Activated CD4-positive, alpha-beta T cell treated with anti-CD3 and anti-CD28 coated beads, Interleukin-2, amount 50 U/mL, for 1 hour (primary cell): ENCODE measurements around the gene ZMIZ1.

ENCODE experiments used
- DNase-seq: peaks from one replicate; pipeline ENCODE4 v3.0.0-alpha.2; 2020

ZMIZ1 gene

DNA sequence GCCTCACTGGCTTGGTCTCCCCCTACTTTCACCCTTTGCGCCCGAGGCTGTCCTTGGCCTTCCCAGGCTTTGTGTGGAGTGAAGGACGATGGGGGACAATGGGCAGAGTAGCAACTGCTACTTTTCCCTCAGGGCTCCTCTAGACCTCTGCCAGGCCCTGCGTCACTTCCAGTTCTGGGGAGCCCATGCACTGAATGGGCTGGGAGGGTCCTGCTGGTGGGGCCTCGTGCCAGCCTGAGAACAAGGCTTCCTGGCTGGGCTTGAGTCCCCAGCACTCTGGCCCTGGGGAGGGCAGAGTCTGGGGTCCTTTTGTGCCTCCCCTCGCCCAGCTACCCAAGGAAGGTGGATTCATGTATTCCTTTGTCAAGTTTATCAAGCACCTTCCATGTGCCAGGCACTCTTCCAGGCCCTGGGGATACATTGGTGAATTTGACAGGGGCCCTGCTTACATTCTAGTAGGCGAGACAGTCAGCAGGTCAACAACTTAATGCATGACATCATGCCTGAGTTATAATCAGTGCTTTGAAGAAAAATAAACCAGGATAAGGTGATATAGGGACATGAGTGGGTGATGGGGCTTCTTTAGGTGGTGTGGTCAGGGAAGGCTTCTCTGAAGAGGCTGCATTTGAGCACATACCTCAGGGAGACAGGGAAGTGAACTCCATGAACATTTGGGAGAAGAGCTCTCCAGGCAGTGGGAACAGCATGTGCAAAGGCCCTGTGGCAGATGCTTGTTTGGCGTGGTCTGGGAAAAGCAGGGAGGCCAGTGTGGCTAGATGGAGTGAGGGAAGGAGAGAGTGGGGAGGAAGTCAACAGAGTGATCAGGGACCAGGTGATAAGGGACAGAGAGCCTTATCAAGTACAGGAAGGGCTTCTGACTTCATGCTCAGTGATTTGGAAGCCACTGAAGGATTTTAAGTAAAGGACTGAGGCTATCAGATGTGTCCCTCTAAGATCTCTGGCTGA is 14.1 kb downstream of the ZMIZ1 start:
- DNase-seq, result no peak

DNA sequence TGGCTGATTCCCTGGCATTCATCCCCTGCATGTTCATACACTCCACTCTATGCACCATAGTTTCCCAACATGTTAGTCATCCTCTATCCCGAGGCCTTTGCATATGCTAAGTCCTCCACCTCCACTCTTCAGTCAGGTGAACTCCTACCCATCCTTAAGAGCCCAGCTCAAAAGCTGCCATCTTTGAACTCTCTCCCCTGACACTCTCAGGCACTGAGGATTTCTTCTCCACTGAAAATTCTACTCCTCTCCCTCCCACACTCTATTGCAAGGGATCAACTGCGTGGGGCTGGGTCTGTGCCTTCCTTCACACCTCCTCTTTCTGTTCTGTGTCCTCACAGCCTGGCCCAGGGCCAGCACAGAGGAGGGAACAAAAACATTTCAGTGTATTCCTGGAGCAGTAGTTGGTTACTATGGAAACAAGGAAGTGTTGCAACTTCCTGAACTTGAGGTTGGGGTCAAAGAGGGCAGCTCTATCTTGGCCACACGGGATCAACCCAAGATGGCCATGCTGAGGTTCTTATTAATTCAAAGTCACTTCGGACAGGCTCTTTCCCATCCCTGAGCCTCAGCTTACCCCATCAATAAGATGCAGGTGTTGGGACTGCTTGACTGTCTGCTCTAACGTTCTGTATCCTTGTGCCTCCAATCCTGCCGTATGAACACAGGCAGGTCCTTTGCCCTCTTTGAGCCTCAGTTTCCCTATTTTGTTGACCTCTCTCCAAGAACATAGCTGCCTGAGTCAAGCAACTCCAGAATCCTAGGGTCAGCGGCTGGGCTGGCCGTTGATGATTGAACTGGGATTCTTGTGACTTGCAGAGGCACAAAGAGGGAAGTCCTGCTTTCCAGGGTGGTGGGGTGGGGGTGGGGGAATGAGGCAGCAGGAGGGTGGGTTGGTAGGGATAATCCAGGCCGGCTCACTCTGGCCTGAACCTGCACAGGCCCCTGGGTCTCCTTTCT is 15.5 kb downstream of the ZMIZ1 start:
- no peak for DNase-seq

DNA sequence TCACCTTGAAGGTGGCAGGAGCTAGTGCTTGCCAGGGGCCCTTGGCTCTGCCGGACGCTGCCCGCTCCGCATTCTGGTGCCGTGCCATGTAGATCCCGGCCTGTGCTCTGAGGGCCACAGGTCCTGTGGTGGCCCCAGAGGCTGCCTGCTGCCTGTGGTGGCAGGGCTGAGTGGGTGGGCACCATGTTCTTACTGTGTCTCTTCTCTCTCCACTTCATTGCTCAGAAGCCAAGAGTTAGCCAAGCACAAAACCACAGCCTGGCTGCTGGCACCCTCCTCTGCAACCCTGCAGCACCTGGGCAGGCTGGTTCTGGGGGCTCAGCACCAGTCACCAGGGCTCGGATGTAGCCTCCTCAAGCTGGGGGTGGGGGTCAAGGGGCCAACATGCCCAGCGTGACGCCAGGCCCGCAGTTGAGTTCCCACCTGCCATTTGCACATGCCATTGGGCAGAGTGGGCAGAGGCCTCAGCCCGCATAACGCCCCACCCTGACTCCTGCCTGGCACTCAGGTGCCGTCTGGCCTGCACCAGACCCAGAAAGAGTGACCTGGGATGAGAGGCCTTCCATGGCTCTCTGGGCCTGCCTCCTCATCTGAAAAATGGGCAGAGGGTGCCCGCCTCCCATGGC is 16.3 kb downstream of the ZMIZ1 start:
- no peak for DNase-seq

DNA sequence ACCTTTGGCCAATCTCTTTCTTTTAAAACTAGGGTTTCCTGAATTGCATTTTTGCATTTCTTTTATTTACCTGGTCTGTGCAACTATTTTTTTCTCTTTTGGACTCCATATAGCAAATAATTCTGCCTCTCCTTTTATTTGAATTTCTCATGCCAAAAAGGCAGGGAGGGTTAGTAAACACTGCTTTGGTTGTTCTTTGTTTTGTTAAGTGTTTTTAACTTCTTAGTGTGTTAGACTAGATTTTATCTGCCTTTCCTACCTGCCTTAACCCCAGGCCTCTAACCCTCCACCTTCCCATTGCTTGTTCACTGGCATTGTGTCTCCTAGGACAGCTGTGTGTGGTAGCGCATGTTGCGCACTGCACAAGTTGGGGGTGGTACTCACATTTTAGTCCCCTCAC is 18.1 kb downstream of the ZMIZ1 start:
- no peak for DNase-seq

DNA sequence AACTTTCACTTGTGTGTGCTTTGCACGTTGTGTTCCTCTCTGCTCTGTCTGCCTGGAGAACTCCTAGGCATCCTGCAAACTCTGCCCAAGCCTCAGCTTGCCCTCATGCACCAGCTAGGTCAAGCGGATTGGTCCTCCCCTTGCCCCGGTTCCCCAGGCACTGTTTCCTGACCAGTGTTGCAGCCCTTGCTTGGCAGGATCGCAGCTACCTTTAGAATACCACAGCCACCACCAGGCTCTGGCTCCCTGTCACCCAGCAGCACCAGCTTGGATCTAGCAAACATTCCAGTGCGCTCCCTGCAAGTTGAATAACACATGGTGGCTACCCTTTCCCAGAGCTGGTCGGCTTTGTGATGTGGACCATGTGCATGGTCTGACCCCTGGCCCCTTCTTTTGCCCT is 19.0 kb downstream of the ZMIZ1 start:
- no peak for DNase-seq

DNA sequence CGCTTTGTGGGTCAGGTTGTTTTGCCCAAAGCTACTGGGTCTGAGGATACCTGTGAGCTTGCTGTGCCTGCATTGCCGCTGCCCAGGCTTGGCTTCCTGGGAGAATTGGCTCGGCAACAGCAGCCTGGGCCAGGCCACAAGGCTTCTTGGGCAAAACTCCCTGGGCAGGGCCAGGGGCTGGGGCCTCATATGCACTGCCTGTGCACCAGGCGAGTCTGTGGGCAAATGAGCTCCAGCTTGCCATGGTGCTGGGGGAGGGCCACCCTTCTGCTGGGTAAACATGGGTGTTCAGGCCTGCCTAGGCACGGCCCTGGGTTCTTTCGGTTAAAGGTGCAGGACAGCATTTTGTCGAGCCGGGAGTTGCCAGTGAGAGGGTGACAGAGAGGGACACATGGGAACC is 19.4 kb downstream of the ZMIZ1 start:
- DNase-seq, result no peak

DNA sequence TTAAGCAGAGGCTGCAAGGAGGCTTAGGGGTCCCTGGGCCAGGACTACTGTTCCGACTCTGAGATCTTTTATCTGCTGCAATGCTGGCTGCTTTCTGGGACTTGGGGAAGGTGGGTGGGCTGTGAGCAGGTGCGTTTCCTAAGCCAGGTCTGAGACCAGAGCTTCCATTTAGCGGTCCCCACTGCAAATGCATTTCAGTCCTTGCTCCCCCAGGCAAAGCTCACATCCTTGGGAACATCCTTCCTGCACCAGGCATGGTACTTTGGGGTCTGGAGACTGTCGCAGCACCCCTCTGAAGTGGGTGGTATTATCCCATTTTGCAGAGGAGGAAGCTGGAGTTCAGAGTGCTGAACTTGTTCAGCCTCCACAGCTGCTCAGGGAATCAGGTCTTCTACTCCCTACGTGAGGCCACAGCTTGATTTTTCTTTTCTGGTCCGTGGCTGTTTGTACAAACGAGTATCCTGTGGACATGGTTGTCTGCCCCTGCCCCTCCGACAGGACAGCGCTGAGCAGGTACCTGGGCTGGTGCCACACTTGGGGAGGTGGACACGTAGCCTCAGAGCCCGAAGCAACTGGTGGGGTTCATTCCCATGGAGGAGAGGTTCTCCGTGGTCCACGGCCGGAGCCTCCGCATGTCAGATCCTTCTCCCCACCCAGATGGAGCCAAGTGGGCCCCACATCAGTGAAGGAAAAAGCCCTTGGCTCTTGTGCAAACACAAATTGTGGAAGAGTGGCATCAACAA is 20.0 kb downstream of the ZMIZ1 start:
- no peak for DNase-seq

DNA sequence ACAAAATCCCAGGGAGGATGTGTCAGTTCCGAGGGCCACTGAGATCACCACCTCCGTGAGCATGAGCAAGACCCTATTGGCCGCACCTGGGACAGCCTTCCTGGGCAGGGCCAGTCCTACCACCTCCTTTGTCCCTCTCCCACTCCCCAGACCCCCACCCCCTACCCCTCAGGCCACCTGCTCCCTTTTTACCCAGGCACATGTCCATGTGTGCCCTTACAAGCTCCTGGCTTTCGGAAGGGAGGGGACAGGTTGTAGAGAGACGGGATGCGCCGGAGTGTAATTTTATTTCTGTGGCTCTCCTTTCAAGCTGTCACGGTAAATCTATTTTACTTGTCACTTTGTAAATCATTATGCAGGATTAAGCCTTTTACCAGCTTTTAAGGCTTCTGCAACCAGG is 20.9 kb downstream of the ZMIZ1 start:
- no peak for DNase-seq

DNA sequence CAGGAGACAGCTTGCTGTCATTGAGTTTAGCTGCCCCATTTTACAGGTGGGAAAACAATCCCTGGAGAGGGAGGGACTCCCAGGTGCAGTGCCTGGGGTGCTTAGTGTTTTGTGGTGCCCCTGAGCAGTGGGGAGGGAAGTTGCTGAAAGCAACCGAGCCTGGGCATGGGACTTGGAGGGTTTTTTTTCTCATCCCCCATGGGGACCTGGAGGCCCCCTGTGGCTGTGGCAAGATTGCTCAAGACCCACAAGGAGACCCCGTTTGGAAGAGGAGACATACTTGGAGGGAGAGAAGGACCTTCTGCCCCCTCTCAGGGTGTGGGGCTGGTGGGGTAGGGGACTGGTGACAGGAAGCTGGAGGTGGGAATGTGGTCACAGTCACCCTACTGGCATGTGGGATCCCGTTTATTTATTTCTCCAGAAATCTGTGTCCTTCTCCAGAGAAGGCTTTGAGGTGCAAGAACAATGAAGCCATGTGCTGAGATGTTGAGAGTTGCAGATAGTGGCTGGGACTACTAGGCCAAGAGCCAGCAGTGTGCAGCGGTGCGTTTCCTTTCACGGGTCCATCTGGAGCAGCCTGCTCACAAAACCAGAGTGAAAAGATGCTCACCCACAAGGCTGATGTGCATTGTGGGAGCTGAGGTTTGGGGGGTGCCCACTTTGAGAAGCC is 21.5 kb downstream of the ZMIZ1 start:
- DNase-seq, result no peak

DNA sequence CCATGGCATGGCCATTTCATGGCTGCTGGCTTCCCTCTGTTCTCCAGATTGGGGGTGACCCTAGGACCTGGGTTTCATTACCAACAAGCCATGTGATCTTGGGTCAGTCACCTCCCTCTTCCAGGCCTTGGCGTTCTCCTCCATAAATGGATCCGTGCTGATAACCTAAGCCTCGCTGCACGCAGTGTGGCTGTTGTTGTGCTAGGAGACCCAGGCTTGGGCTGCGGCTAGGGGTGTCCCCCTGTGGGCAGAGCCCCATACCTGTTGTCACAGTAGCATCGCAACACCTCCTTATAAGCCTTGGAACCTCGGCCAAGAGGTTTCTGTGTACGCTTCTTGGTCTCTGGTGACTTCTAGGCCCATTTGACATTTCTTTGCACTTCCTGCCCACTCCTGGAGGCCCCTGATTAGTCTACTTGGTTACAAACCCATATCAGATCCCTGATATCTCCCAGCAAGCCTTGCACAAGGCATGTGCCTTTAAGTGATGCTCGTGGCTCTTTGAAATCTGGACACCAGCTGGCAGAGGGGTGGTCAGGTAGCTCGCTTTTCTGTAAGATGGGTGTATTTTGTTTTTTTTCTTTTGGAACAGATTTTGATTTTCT is 23.6 kb downstream of the ZMIZ1 start:
- no peak for DNase-seq

DNA sequence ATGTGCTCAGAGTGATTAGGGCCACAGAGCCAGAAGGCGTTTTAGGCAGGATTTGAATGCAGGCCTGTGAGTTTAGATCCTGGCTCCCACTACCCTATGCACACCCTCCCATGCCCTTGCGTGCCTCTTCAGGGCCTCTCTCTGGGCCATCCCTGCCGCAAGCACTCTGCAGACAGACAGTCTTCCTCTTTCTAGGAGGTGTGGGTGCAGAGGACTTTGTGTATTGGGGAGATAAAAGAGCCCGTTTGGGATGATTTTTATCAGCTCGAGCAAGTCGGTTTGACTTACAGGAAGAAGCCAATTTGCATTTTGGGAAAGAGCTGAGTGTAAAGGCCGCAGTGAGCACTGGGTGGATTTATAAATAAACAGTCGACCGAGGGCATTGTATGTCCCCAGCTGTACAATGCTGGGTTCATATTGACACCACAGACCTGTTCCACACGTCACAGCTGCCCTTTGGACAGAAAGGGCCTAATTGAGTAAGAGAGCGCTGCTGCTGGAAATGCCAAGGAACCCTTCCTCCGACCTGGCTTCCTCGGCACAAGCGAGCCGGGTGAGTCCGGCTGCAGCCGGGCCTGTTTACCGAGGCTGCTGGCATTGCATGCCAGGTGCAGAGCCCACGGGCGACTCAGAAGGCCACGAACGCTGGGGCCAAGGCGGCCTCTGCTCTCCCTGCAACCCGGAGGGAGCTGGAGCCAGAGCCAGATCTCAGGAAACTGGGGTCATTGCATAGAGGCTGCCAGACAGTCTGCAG is 25.1 kb downstream of the ZMIZ1 start:
- DNase-seq, result no peak

DNA sequence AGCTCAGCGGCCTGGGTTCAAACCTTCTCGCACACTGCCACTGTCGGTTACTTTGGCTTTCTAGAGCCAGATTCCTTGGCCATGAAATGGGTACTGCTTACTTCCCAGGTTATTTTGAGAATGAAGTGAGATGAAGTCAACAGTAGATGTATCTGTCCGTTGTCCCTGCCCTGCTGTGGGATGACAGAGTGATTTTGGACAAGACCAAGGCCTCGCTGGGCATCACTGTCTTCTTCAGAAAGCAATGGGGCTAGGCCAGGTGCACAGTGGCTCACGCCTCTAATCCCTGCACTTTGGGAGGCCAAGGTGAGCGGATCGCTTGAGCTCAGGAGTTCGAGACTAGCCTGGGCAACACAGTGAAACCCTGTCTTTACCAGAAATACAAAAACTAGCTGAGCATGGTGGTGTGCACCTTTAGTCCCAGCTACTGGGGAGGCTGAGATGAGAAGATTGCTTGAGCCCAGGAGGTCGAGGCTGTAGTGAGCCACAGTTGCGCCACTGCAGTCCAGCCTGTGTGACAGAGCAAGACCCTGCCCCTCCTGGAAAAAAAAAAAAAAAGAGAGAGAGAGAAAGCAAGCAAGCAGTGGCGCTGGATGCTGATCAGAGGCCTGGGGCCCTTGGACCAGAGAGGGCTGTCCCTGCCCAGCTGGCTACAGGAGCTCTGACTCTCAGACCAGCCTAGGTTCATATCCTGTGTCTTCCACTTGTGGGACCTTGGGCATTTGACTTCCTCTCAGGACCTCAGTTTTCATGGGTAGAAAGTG is 25.8 kb downstream of the ZMIZ1 start:
- no peak for DNase-seq

DNA sequence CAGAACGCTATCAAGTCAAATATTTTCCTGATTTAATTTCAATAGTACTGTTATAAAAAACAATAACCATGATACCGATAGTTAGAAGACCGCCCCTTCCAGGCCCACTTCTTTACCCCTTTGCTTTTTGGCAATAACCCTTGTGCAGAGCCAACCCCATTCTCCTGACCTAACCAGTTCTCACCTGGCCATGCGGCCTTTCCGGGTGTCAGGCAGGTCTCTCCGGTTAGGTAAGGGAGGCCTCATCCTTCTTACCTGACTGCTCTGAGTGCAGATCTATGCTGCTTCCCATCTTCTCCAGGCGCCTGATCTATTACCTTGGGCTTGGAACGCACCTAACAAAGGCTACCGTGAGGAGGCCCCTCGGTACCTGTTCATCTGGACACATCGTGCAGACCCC is 26.6 kb downstream of the ZMIZ1 start:
- no peak for DNase-seq

DNA sequence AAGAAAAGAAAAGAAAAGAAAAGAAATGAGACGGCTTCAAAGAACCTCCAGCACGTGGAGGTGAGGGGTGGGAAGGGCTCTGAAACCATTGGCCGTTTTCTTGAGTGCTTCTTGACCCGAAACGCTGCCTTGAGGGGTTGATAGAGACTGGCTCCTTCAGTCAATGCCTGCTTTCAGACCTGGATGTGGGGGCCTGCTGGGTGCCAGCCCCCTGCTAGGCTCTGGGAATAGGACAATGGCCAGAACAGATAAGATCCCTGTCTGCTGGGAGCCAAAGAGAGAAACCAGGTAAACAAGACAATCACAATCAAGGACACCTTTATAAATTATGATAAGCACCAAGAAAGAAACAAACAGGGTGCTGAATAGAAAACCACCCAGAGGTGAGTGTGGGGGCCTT is 27.7 kb downstream of the ZMIZ1 start:
- DNase-seq, result no peak

DNA sequence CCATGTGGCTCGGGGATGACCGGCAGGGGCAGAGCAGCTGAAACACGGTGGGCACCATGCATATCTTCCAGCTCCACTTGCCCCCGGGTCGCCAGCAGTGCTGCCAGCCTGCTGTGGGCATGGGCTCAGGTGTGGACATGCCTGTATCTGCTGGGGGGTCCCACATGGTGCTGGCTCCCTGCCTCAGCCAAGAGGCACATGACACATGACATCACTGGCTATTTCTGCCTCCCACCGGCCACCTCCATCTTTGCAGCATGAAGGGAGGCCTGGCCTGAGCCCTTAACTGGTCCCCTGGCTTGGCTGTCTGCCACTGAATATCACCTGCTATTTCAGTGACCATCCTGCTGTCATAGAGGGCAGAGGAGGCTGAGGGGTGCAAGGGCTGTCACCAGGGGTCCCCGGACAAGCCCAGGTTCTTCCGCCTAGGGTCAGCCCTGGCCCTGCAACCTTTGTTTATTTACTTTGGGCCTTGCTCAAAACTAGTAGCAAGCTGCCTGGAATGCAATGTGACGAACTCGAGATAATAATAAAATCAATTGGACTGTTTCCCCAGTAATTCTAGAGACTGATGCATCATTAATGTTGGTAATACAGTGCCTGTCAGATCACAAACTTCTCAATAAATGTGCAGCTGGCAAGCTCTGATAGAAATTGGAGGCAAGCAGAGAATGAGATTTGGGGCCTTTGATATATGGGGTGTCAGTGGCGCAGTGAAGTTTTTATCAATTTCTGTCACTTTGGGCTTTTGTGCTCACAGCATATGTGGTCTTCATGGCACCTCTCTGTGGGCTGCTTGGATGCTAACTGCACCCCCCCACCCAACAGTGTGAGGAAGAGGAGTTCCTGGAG is 28.5 kb downstream of the ZMIZ1 start:
- no peak for DNase-seq

DNA sequence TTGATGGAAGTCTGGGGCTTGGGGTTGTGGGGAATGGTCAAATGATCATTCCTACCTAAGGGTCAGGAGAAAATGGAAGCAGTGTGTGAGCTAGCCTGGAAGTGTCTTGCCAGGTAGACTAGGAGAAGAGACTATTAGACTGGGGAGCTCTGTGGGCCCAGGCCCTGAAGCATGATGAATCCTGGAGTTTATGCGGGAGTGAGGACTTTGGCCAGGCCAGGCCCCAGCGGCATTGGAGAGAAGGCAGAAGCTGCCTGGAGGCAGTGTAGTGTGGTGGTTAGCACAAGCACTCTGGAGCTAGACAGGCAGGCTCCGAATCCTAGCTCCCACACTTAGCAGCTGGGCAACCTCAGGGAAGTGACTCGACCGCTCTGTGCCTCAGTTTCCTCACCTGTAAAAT is 29.3 kb downstream of the ZMIZ1 start:
- DNase-seq, result no peak

DNA sequence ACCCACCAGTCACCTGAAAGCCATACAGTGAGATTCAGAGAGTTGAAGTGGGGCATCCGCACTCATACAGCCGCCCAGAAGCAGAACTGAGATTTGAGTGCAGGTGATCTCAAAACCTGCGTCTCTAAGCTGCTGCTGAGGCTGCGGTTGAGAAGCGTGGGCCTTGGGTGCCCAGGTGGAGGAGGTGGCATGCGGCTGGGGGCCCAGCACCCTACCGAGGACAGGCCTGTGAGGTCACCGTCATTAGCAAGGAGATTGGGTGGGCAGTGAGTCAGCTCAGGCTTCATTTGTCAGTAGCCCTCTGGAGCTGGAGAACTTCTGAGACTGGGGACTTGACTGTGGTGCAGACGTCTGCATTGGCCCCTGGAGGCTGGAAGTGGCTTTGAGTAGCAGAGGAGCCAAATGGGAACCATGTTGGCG is 29.8 kb downstream of the ZMIZ1 start:
- no peak for DNase-seq

DNA sequence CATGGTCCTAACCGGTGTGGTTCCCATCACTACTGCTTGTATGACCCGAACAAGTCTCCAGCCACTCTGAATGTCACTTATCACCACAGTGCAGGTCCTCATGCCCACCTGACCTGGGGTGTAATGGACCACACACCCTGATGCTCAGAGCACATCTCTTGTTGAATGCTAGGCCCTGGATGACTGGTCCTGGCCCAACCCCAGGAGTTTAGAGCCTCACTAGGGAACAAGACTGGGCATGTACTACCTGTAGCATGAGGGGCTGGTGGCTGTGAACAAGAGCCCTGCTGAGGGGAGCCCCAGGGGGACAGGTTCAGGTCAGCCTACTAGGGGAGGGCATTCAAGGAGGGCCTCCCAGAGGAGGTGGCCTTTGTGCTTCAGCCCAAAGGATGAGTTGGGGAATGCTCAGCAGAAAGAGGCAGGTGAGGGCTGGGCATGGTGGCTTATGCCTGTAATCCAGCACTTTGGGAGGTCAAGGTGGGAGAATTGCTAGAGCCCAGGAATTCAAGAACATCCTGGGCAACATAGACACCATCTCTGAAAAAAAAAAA is 31.2 kb downstream of the ZMIZ1 start:
- DNase-seq, result no peak

DNA sequence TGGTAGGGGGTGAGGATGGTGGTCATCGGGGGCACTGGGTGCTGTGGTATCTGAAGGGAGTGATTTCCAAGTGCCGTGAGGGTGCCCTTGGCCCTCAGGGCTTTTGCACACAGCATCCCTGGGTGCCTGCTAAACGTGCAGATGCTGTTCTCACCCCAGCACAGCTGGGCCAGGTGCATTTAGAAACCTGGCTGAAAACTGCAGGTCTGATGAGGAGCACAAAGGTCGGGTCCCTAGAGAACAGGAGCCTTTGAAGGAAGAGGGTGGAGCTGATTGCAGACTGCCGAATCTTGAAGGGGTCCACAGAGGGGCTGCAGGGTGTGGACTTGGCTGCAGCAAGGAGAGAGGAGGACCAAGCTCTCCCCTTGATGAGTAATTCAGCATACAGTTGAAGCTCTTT is 32.0 kb downstream of the ZMIZ1 start:
- no peak for DNase-seq
